Heart left ventricle (tissue), 16 donors: ENCODE measurements around the gene KDM4B. TPM values are rescaled to one million over a fixed set of nuclear protein-coding genes. Genes with fewer than 3 reads are reported as not detected.

ENCODE experiments used
- ATAC-seq, 4 donors: fragments of 200-7000 bp; cut with Tn5 transposase; one replicate each; pipeline ENCODE4 v1.9.1; 2020 to 2022; ENCODE audit warnings: moderate library complexity in 4 of 4, mild to moderate bottlenecking in 3 of 4, moderate number of reproducible peaks in 1 of 4
- DNase-seq, 5 donors: peaks; one replicate each; pipeline ENCODE4 v3.0.0-alpha.2; 2020
- H3K27ac ChIP-seq, 12 donors: fragments of 200-600 bp; sonication (generic) in 4 of 12; one replicate each; pipeline versions ENCODE4 v1.5.0 to v1.8.0; 2016 to 2022; ENCODE audit warnings: mild to moderate bottlenecking in 2 of 12
- H3K27me3 ChIP-seq, 9 donors: fragments of 200-600 bp; sonication (generic) in 2 of 9; one replicate each; pipeline versions ENCODE4 v1.5.1 to v1.8.0; 2016 to 2022; ENCODE audit warnings: mild to moderate bottlenecking in 3 of 9
- H3K36me3 ChIP-seq, 9 donors: fragments of 200-600 bp; sonication (generic) in 2 of 9; one replicate each; pipeline versions ENCODE4 v1.5.0 to v1.8.0; 2018 to 2022; ENCODE audit warnings: mild to moderate bottlenecking in 2 of 9
- H3K4me1 ChIP-seq, 12 donors: fragments of 200-600 bp; sonication (generic) in 4 of 12; one replicate each; pipeline versions ENCODE4 v1.5.0 to v1.8.0; 2016 to 2022; ENCODE audit warnings: mild to moderate bottlenecking in 3 of 12
- H3K4me3 ChIP-seq, 12 donors: fragments of 200-600 bp; sonication (generic) in 4 of 12; one replicate each; pipeline versions ENCODE4 v1.5.0 to v1.8.0; 2017 to 2022; ENCODE audit warnings: mild to moderate bottlenecking in 9 of 12, moderate library complexity in 4 of 12
- H3K9me3 ChIP-seq, 12 donors: fragments of 200-600 bp; sonication (generic) in 4 of 12; one replicate each; pipeline versions ENCODE4 v1.5.0 to v1.8.0; 2016 to 2022; ENCODE audit warnings: mild to moderate bottlenecking in 1 of 12
- CTCF ChIP-seq, 12 donors: fragments of 200-600 bp; sonication (generic) in 4 of 12; IDR thresholded peaks; one replicate each; pipeline versions ENCODE4 v1.5.0 to v1.8.0; 2018 to 2022; ENCODE audit warnings: antibody characterized with exemption in 12 of 12, mild to moderate bottlenecking in 5 of 12
- POLR2A ChIP-seq, 2 donors: fragments of 450-650 bp; IDR thresholded peaks; one replicate each; pipeline ENCODE4 v1.6.1; 2017; ENCODE audit warnings: antibody characterized with exemption in 2 of 2, mild to moderate bottlenecking in 2 of 2, moderate library complexity in 2 of 2
- WGBS, 4 donors: extraction: QIAGEN DNeasy Blood & Tissue Kit in 2 of 4; methylation state at CpG; one replicate each; pipeline versions ENCODE4 v1.1.5 to v1.1.7; 2013 to 2018; 5-methylcytosine and 5-hydroxymethylcytosine counted together
- intact Hi-C, 10 donors: fragments of 100-400 bp; cut with DNase I; formaldehyde crosslinking; loops; one replicate each; pipeline versions ENCODE4 v1.11.1 to v1.14.2; 2022
- polyA plus RNA-seq, 2 donors: library from polyadenylated mRNA; stranded (reverse); fragments of 200-250 nt; gene quantifications; one replicate each; pipeline ENCODE4 v1.2.3, GENCODE V29; 2013
- total RNA-seq, 9 donors: library from RNA; depleted of rRNA in 2 of 9; stranded (reverse); fragments of >200 nt in 2 of 9; fragmentation: NEBNext Ultra II Directional in 3 of 9; extraction: Animal tissue kit (Norgen Biotek cat#: 25700) in 3 of 9; gene quantifications; one replicate each; pipeline versions ENCODE4 v1.1.0 to v1.2.4, GENCODE V29; 2016 to 2023
- donor health status: ischemic (EF 13 %, LVEDD 7.1; RV severe dilation, severe dysfunction).
- donor health status: healthy with polysubstance abuse.
- donor health status: DM: no; HTN: yes; CAD: no.
- donor health status: DM: no; HTN: no; CAD: no.
- donor health status: ischemic (EF 25% LVEDD 6.9; RV normal size, moderate dysfunction).
- donor health status: ischemic (EF 25% LVEDD 5.7; RV mildly dilated, moderate dysfunction).
- donor health status: healthy.
- donor health status: DM: yes; HTN: yes; CAD: no.
- donor health status: ischemic (EF 35%, LVEDD 5.7; RV mildly dilated, moderate dysfunction).
- donor health status: nonischemic (EF 11% LVEDD 7.7; RV severe dilation, severe dysfunction).
- donor health status: DM: yes; HTN: yes; CAD: no.
- donor health status: PGD.
- donor health status: ischemic (EF 29% LVEDD 5.4; RV normal size, mild dysfunction).
- donor health status: nonischemic (EF 23%, LVEDD 6.1; RV moderate dilation, normal function).

The KDM4B gene
- total and polyA plus RNA-seq, 11 donors: 21.5 to 36.5 (median 27.2) TPM

GRCh38 chr19:5036698-5037563 lies 68.0 kb downstream of the KDM4B start:
- intact Hi-C loops: no loop called here
- ATAC-seq: peak in 3 of 4 donors; percentile 4 to 28 (median 18)
- Histone ChIP-seq H3K4me1 (peaks cover 6 to 56% (median 37%) of the 10 kb centered on the region in 12 donors), H3K27me3 (no peaks in the 10 kb centered on the region), H3K4me3 (peak overlapping the region in 5 of 12 donors; percentile 6 to 43 (median 12)), H3K36me3 (peaks cover 0 to 52% (median 40%) of the 10 kb centered on the region in 9 donors), H3K9me3 (no peaks in the 10 kb centered on the region), H3K27ac (peak overlapping the region in 10 of 12 donors; percentile 15 to 60 (median 38))
- TF ChIP-seq POLR2A (IDR thresholded peaks at IDR 0.05): no peak
- peak in 1 of 5 donors; percentile 60 for DNase-seq
- 22 to 31% (median 25%) methylated on average over 27 to 36 of the region's 36 CpGs for WGBS, 4 donors

- Histone ChIP-seq H3K36me3 (peaks cover 0 to 58% (median 48%) of the 10 kb centered on the region in 9 donors), H3K9me3 (no peaks in the 10 kb centered on the region), H3K27me3 (no peaks in the 10 kb centered on the region), H3K4me1 (peaks cover 6 to 46% (median 31%) of the 10 kb centered on the region in 12 donors), H3K27ac (peak overlapping the region in 1 of 12 donors; percentile 42), H3K4me3 (no peak overlapping the region)
- intact Hi-C loops: no loop called here
- DNase-seq (no peak), ATAC-seq (peak in 1 of 4 donors; percentile 2)
- no peak for TF ChIP-seq POLR2A (IDR thresholded peaks at IDR 0.05)
- no peak for TF ChIP-seq CTCF (IDR thresholded peaks at IDR 0.05)
- 53 to 71% (median 67%) methylated on average over 2 to 17 of the region's 17 CpGs for WGBS, 4 donors
Measured at GRCh38 chr19:5037936-5038335, 69.0 kb downstream of the KDM4B start.

GRCh38 chr19:5038631-5039271 lies 69.8 kb downstream of the KDM4B start:
- H3K9me3 ChIP-seq: no peaks in the 10 kb centered on the region
- H3K4me1 ChIP-seq: peaks cover 6 to 45% (median 31%) of the 10 kb centered on the region in 12 donors
- 63 to 82% (median 66%) methylated on average over 12 to 14 of the region's 14 CpGs for WGBS, 4 donors
- intact Hi-C loops: no loop called here
- H3K27me3 ChIP-seq: no peaks in the 10 kb centered on the region
- TF ChIP-seq CTCF (IDR thresholded peaks at IDR 0.05) (peak; percentile 19 to 57 (median 38)), POLR2A (IDR thresholded peaks at IDR 0.05) (no peak)
- DNase-seq (no peak), ATAC-seq (peak in 2 of 4 donors; percentile 8 to 33)
- H3K27ac ChIP-seq: no peak overlapping the region
- peaks cover 0 to 50% (median 43%) of the 10 kb centered on the region in 9 donors for H3K36me3 ChIP-seq
- H3K4me3 ChIP-seq: no peak overlapping the region

GRCh38 chr19:5039642-5040543 lies 71.0 kb downstream of the KDM4B start:
- Histone ChIP-seq H3K4me1 (peaks cover 6 to 43% (median 31%) of the 10 kb centered on the region in 12 donors), H3K9me3 (no peaks in the 10 kb centered on the region), H3K36me3 (peaks cover 0 to 40% (median 33%) of the 10 kb centered on the region in 9 donors), H3K4me3 (no peak overlapping the region), H3K27ac (no peak overlapping the region), H3K27me3 (no peaks in the 10 kb centered on the region)
- TF ChIP-seq CTCF (IDR thresholded peaks at IDR 0.05): no peak
- TF ChIP-seq POLR2A (IDR thresholded peaks at IDR 0.05): no peak
- 95 to 97% (median 96%) methylated on average over 29 to 43 of the region's 43 CpGs for WGBS, 4 donors
- intact Hi-C loops: loop anchor here in 1 of 10 donors (10.0 kb wide), 1 partner anchor 335 kb away; no protein-coding TSS in a partner anchor
- DNase-seq (no peak), ATAC-seq (no peak)
